ENCODE data around the gene SCARF2.

DNA sequence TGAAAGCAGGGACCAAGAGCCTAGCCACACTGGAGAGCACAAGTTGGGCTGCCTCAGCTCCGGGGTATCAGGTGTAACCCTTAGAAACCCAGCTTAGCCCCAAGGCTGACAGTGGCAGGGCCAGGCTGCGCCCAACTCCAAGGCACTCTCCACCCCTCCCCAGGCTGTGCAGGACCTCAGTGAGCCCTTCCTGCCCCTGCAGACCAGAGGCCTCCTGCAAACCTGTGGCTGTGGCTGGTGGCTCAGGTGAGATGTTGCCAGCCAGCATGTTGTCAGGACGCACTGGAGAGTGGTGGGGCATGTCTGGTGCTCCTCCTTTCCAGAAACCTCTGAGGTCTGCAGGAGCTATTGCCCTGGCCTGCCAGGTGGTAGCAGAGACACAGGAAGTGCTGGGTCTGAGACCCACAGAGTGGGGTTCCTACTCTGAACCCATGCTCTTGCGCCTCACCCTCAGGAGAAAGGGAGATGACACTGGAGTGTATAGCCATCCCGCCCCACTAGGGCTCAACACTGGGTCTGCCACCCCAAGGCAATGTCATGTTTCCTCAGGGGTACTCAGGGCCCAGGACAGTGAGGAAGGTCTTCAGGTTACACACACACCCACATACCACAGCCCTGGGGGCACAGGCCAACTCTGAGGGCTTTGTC lies 2.4 kb upstream of the SCARF2 start:
- TF ChIP-seq, protein P1, sequence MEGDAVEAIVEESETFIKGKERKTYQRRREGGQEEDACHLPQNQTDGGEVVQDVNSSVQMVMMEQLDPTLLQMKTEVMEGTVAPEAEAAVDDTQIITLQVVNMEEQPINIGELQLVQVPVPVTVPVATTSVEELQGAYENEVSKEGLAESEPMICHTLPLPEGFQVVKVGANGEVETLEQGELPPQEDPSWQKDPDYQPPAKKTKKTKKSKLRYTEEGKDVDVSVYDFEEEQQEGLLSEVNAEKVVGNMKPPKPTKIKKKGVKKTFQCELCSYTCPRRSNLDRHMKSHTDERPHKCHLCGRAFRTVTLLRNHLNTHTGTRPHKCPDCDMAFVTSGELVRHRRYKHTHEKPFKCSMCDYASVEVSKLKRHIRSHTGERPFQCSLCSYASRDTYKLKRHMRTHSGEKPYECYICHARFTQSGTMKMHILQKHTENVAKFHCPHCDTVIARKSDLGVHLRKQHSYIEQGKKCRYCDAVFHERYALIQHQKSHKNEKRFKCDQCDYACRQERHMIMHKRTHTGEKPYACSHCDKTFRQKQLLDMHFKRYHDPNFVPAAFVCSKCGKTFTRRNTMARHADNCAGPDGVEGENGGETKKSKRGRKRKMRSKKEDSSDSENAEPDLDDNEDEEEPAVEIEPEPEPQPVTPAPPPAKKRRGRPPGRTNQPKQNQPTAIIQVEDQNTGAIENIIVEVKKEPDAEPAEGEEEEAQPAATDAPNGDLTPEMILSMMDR (IDR thresholded peaks at IDR 0.05), result no peak
- TF ChIP-seq EP300 (IDR thresholded peaks at IDR 0.05), result no peak

All from tibial nerve (tissue), 4 donors.